GM12878 (cell line): ENCODE data around the gene SSBP3. TPM values are rescaled to one million over a fixed set of nuclear protein-coding genes. Genes with fewer than 3 reads are reported as not detected.

Experiments
- ATAC-seq: fragments of 200-7000 bp; cut with Tn5 transposase; 3 replicates; pipeline ENCODE4 v1.9.1; 2020; ENCODE audit warnings: mild to moderate bottlenecking, moderate library complexity
- BruUV-seq: library from RNA; stranded (reverse); fragments of 400-500 nt; replicated peaks from 2 replicates; lab custom pipeline; 2021; lab: Mats Ljungman, UMichigan
- CTCF ChIA-PET: fragments of 300-600 bp; sonication (Branson Sonifier 250); formaldehyde crosslinking; extraction: SDS; loops from one replicate; lab custom pipeline; 2021; ENCODE audit warnings: inconsistent platforms; lab: Yijun Ruan, JAX
- POLR2A ChIA-PET: fragments of 350-600 bp; formaldehyde crosslinking; extraction: SDS; loops from one replicate; lab custom pipeline; 2021; ENCODE audit warnings: inconsistent platforms; lab: Charles Lee
- RAD21 ChIA-PET: fragments of 300-600 bp; sonication (Branson Sonifier 250); formaldehyde crosslinking; loops from one replicate; lab custom pipeline; 2023; ENCODE audit warnings: antibody characterized with exemption; ENCODE audit not compliant: unreplicated experiment; lab: Charles Lee
- SMC1A ChIA-PET: fragments of 300-600 bp; sonication (Branson Sonifier 250); formaldehyde crosslinking; loops from one replicate; lab custom pipeline; 2023; ENCODE audit not compliant: unreplicated experiment, uncharacterized antibody; lab: Charles Lee
- DNase-seq: peaks from one replicate; pipeline ENCODE4 v3.0.0-alpha.2; 2011; ENCODE audit warnings: low read depth, low spot score
- FAIRE-seq: peaks from 3 replicates; lab custom pipeline; 2011; peaks lifted over from hg19 to GRCh38; lab: Jason Lieb, UNC
- H2AFZ ChIP-seq: 2 replicates; pipeline ENCODE4 v1.6.0; 2011; ENCODE audit warnings: low read depth, low read length, control low read depth; ENCODE audit not compliant: control insufficient read depth
- H3K27ac ChIP-seq: 2 replicates; pipeline ENCODE4 v1.5.1; 2011; ENCODE audit warnings: control low read depth; ENCODE audit not compliant: control insufficient read depth, insufficient read depth
- H3K27me3 ChIP-seq, 2 experiments: replicated peaks in 1 of 2; 2 replicates each; pipeline versions ENCODE4 v1.6.0 to v1.6.1; 2011; ENCODE audit warnings: low read length in 1 of 2; ENCODE audit not compliant: control insufficient read depth in 2 of 2, insufficient read depth in 2 of 2
- H3K36me3 ChIP-seq, 2 experiments: 2 replicates each; pipeline ENCODE4 v1.5.1; 2011; ENCODE audit warnings: low read length in 1 of 2; ENCODE audit not compliant: control insufficient read depth in 2 of 2, insufficient read depth in 2 of 2
- H3K4me1 ChIP-seq: 2 replicates; pipeline ENCODE4 v1.6.1; 2011; ENCODE audit warnings: mild to moderate bottlenecking, low read length, moderate library complexity, mixed read lengths; ENCODE audit not compliant: control insufficient read depth, insufficient read depth
- H3K4me2 ChIP-seq: 2 replicates; pipeline ENCODE4 v1.6.0; 2011; ENCODE audit warnings: control low read depth; ENCODE audit not compliant: control insufficient read depth, insufficient read depth
- H3K4me3 ChIP-seq: fragments of 200-600 bp; sonication (generic); 2 replicates; pipeline ENCODE4 v1.5.1; 2016
- H3K79me2 ChIP-seq: 2 replicates; pipeline ENCODE4 v1.6.0; 2011; ENCODE audit warnings: low read length; ENCODE audit not compliant: control insufficient read depth, insufficient read depth
- H3K9ac ChIP-seq: 2 replicates; pipeline ENCODE4 v1.8.0; 2011; ENCODE audit warnings: low read length, control low read depth, mixed read lengths; ENCODE audit not compliant: control insufficient read depth, insufficient read depth
- H3K9me3 ChIP-seq: replicated peaks from 3 replicates; pipeline ENCODE4 v1.5.1; 2011; ENCODE audit warnings: mild to moderate bottlenecking, low read length; ENCODE audit not compliant: control insufficient read depth, insufficient read depth
- H4K20me1 ChIP-seq: 2 replicates; pipeline ENCODE4 v1.6.0; 2011; ENCODE audit not compliant: control insufficient read depth, insufficient read depth
- CBX3 ChIP-seq: fragments of 200-600 bp; sonication (generic); IDR thresholded peaks from 2 replicates; pipeline ENCODE4 v1.6.1; 2016; ENCODE audit warnings: low read depth, borderline replicate concordance
- GABPA ChIP-seq: IDR thresholded peaks from 2 replicates; pipeline ENCODE4 v1.6.1; 2014; ENCODE audit warnings: antibody characterized with exemption, low read depth, mild to moderate bottlenecking, inconsistent platforms
- HCFC1 ChIP-seq: fragments of 150-350 bp; IDR thresholded peaks from 2 replicates; pipeline ENCODE4 v1.6.1; 2014; ENCODE audit warnings: low read length
- HDGF ChIP-seq: fragments of 450-650 bp; IDR thresholded peaks from 2 replicates; pipeline ENCODE4 v1.6.1; 2016; ENCODE audit warnings: antibody characterized with exemption
- MYB ChIP-seq: fragments of 150-350 bp; IDR thresholded peaks from 2 replicates; pipeline ENCODE4 v1.6.1; 2014; ENCODE audit warnings: mild to moderate bottlenecking, low read depth, low read length, borderline replicate concordance
- NR2C2 ChIP-seq: IDR thresholded peaks from 2 replicates; pipeline ENCODE4 v1.6.1; 2011; ENCODE audit warnings: borderline replicate concordance, low read depth; ENCODE audit not compliant: control insufficient read depth, insufficient read length
- NR2F1 ChIP-seq: fragments of 450-650 bp; conservative IDR thresholded peaks from 2 replicates; pipeline ENCODE4 v1.6.1; 2017; ENCODE audit warnings: mild to moderate bottlenecking
- SUZ12 ChIP-seq: fragments of 200-600 bp; sonication (generic); IDR thresholded peaks from one replicate; pipeline ENCODE4 v1.6.1; 2018; ENCODE audit warnings: antibody characterized with exemption, mild to moderate bottlenecking; ENCODE audit not compliant: unreplicated experiment
- TAF1 ChIP-seq: IDR thresholded peaks from 2 replicates; pipeline ENCODE4 v1.6.1; 2011; ENCODE audit warnings: mild to moderate bottlenecking, low read depth, low read length, borderline replicate concordance
- WGBS: methylation state at CpG from one replicate; pipeline ENCODE4 v1.1.6; 2016; ENCODE audit warnings: low lambda C conversion rate; ENCODE audit not compliant: insufficient replicate concordance, insufficient coverage; ENCODE audit errors: missing lambda C conversion rate; 5-methylcytosine and 5-hydroxymethylcytosine counted together
- in situ Hi-C: fragments of 300-500 bp; cut with MboI; formaldehyde crosslinking; loops from 9 replicates; pipeline ENCODE4 v1.14.3; 2018; ENCODE audit warnings: mixed read lengths
- intact Hi-C: fragments of 100-400 bp; cut with micrococcal nuclease; formaldehyde crosslinking; loops from one replicate; pipeline ENCODE4 v1.14.2; 2022; ENCODE audit not compliant: unreplicated experiment
- polyA plus RNA-seq, 11 experiments: library from polyadenylated mRNA; depleted of rRNA in 4 of 11; unstranded in 6 of 11; stranded (reverse) in 5 of 11; fragments of >200 nt; fragmentation: Nextera tagmentation in 4 of 11; fragmentation: Illumina TruSeq in 1 of 11; extraction: Ambion mirVana in 4 of 11; extraction: Trizol in 1 of 11; gene quantifications; 1 replicate in 1 of 11; 2 replicates in 10 of 11; pipeline versions ENCODE4 v1.2.1 to v1.2.3, GENCODE V29; 2011 to 2016; ENCODE audit warnings: inconsistent platforms in 2 of 11, missing spikeins in 2 of 11, low read depth in 1 of 11
- total RNA-seq, 4 experiments: library from RNA; depleted of rRNA in 3 of 4; stranded (reverse); fragments of >200 nt in 3 of 4; fragmentation: Illumina TruSeq in 1 of 4; extraction: Trizol in 1 of 4; gene quantifications; 2 replicates each; pipeline versions ENCODE4 v1.2.1 to v1.2.3, GENCODE V29; 2013 to 2021
- TF ChIP-seq, protein P1 (sequence below): fragments of 450-650 bp; IDR thresholded peaks from 2 replicates; pipeline ENCODE4 v1.6.1; 2017; ENCODE audit warnings: mild to moderate bottlenecking, moderate library complexity
- TF ChIP-seq, protein P2 (sequence below): fragments of 450-650 bp; IDR thresholded peaks from 2 replicates; pipeline ENCODE4 v1.6.1; 2014; ENCODE audit warnings: mild to moderate bottlenecking
- TF ChIP-seq, protein P3 (sequence below): IDR thresholded peaks from 2 replicates; pipeline ENCODE4 v1.6.1; 2011; ENCODE audit warnings: low read depth, low read length, improper control_type of control experiment, borderline replicate concordance
- TF ChIP-seq, protein P4 (sequence below): fragments of 150-350 bp; IDR thresholded peaks from 2 replicates; pipeline ENCODE4 v1.6.1; 2016; ENCODE audit warnings: low read depth, low read length

SSBP3 gene
- total and polyA plus RNA-seq, 10 of the 15 experiments (the other 5 are each of a cell fraction or from before 2014, with no cell fraction given): 4.1 to 51.7 (median 17.1) TPM

DNA sequence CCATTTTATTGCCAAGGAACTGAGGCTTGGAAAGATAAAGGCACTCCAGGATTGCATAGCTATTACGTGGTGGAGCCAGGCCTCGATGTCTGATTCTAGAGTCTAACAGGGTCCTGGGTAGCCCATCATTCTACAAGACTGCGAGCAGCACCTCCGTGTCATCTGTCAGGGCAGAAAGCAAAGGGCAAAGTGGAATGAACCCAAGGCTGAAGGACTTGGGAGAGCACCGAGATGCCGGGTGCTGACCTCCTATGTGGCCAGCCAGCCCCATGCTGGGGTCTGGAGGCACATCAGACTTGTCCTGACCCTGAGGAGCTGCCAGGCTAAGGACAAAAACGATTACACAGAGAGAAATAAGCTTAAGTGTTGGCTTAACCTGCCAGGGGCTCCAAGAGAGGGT, 143.9 kb downstream of the SSBP3 start (continued):
- TF ChIP-seq, protein P1, sequence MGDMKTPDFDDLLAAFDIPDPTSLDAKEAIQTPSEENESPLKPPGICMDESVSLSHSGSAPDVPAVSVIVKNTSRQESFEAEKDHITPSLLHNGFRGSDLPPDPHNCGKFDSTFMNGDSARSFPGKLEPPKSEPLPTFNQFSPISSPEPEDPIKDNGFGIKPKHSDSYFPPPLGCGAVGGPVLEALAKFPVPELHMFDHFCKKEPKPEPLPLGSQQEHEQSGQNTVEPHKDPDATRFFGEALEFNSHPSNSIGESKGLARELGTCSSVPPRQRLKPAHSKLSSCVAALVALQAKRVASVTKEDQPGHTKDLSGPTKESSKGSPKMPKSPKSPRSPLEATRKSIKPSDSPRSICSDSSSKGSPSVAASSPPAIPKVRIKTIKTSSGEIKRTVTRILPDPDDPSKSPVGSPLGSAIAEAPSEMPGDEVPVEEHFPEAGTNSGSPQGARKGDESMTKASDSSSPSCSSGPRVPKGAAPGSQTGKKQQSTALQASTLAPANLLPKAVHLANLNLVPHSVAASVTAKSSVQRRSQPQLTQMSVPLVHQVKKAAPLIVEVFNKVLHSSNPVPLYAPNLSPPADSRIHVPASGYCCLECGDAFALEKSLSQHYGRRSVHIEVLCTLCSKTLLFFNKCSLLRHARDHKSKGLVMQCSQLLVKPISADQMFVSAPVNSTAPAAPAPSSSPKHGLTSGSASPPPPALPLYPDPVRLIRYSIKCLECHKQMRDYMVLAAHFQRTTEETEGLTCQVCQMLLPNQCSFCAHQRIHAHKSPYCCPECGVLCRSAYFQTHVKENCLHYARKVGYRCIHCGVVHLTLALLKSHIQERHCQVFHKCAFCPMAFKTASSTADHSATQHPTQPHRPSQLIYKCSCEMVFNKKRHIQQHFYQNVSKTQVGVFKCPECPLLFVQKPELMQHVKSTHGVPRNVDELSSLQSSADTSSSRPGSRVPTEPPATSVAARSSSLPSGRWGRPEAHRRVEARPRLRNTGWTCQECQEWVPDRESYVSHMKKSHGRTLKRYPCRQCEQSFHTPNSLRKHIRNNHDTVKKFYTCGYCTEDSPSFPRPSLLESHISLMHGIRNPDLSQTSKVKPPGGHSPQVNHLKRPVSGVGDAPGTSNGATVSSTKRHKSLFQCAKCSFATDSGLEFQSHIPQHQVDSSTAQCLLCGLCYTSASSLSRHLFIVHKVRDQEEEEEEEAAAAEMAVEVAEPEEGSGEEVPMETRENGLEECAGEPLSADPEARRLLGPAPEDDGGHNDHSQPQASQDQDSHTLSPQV: no peak
- TF ChIP-seq HDGF (no peak), HCFC1 (no peak), GABPA (no peak), MYB (no peak), NR2C2 (no peak)

DNA sequence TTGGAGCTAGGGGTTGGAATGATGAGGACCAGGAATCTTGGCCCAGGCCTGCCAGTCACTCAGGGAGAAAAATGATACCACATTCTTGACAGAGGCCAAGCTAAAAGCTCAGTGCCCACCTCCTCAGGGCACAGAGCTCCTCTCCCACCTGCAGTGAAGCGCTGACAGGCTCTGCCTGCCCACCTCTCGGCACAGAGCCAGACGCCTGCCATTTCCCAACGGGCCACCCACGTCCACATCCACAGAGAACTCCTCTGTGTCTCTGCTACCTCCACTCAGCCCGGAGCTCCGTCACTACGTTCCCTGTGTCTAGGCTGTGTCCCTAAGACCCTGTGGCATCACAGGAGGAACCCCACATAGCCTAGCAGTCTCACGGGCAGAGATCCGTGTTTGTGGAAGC, 145.4 kb downstream of the SSBP3 start:
- no TSS peak for BruUV-seq
- Histone ChIP-seq H4K20me1 (no peaks in the 10 kb centered on the region), H3K4me3 (no peak overlapping the region), H3K79me2 (no peaks in the 10 kb centered on the region), H3K4me2 (no peak overlapping the region), H3K4me1 (no peaks in the 10 kb centered on the region), H3K9me3 (no peaks in the 10 kb centered on the region), H2AFZ (no peak overlapping the region), H3K9ac (no peak overlapping the region), H3K36me3 (peaks cover 2 to 3% of the 10 kb centered on the region in 2 experiments; a peak in 3 of 4 replicates), H3K27me3 (no peaks in the 10 kb centered on the region), H3K27ac (no peak overlapping the region)
- ChIA-PET CTCF (no interaction called here), POLR2A (no interaction called here), SMC1A (no interaction called here), RAD21 (no interaction called here)
- WGBS: 96% methylated on average over 10 of the region's 10 CpGs
- ATAC-seq: no peak
- TF ChIP-seq, protein P2, sequence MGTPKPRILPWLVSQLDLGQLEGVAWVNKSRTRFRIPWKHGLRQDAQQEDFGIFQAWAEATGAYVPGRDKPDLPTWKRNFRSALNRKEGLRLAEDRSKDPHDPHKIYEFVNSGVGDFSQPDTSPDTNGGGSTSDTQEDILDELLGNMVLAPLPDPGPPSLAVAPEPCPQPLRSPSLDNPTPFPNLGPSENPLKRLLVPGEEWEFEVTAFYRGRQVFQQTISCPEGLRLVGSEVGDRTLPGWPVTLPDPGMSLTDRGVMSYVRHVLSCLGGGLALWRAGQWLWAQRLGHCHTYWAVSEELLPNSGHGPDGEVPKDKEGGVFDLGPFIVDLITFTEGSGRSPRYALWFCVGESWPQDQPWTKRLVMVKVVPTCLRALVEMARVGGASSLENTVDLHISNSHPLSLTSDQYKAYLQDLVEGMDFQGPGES: no peak
- TF ChIP-seq TAF1 (no peak), SUZ12 (no peak), CBX3 (no peak), NR2F1 (no peak)
- TF ChIP-seq, protein P3, sequence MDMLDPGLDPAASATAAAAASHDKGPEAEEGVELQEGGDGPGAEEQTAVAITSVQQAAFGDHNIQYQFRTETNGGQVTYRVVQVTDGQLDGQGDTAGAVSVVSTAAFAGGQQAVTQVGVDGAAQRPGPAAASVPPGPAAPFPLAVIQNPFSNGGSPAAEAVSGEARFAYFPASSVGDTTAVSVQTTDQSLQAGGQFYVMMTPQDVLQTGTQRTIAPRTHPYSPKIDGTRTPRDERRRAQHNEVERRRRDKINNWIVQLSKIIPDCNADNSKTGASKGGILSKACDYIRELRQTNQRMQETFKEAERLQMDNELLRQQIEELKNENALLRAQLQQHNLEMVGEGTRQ: no peak
- TF ChIP-seq, protein P4, sequence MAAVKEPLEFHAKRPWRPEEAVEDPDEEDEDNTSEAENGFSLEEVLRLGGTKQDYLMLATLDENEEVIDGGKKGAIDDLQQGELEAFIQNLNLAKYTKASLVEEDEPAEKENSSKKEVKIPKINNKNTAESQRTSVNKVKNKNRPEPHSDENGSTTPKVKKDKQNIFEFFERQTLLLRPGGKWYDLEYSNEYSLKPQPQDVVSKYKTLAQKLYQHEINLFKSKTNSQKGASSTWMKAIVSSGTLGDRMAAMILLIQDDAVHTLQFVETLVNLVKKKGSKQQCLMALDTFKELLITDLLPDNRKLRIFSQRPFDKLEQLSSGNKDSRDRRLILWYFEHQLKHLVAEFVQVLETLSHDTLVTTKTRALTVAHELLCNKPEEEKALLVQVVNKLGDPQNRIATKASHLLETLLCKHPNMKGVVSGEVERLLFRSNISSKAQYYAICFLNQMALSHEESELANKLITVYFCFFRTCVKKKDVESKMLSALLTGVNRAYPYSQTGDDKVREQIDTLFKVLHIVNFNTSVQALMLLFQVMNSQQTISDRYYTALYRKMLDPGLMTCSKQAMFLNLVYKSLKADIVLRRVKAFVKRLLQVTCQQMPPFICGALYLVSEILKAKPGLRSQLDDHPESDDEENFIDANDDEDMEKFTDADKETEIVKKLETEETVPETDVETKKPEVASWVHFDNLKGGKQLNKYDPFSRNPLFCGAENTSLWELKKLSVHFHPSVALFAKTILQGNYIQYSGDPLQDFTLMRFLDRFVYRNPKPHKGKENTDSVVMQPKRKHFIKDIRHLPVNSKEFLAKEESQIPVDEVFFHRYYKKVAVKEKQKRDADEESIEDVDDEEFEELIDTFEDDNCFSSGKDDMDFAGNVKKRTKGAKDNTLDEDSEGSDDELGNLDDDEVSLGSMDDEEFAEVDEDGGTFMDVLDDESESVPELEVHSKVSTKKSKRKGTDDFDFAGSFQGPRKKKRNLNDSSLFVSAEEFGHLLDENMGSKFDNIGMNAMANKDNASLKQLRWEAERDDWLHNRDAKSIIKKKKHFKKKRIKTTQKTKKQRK: no peak
- FAIRE-seq: no peak
- no peak for DNase-seq
- intact Hi-C loops (no loop called here), in situ Hi-C loops (no loop called here)
